K562 (cell line): ENCODE data around the gene GNAQ. TPM values are rescaled to one million over a fixed set of nuclear protein-coding genes. Genes with fewer than 3 reads are reported as not detected.
"Not testable (repeated sequence)": the region's sequence is repeated elsewhere in the genome, so short reads cannot be mapped to it uniquely, and the experiment has no call there.

Experiments used
- ATAC-seq: fragments of 200-7000 bp; cut with Tn5 transposase; 3 replicates; pipeline ENCODE4 v1.9.1; 2020; ENCODE audit warnings: moderate library complexity
- BruUV-seq: library from RNA; stranded (reverse); fragments of 400-500 nt; replicated peaks from 2 replicates; lab custom pipeline; 2021; lab: Mats Ljungman, UMichigan
- CTCF ChIA-PET: fragments of 300-600 bp; formaldehyde crosslinking; extraction: SDS; loops from one replicate; lab custom pipeline; 2021; ENCODE audit warnings: low intra/inter-chr PET ratio; lab: Yijun Ruan, JAX
- POLR2A ChIA-PET: fragments of 300-600, 350-650 bp; sonication (Branson Sonifier 250); formaldehyde crosslinking; extraction: SDS; loops from one replicate; lab custom pipeline; 2021; ENCODE audit warnings: antibody characterized with exemption, inconsistent platforms; lab: Yijun Ruan, JAX
- DNase-seq, 4 experiments: peaks; one replicate each; pipeline versions ENCODE4 v3.0.0 to v3.0.0-alpha.2; 2011 to 2018; ENCODE audit warnings: low spot score in 3 of 4, mixed read lengths in 3 of 4; ENCODE audit errors: extremely low read depth in 1 of 4
- FAIRE-seq: peaks from 2 replicates; lab custom pipeline; 2011; peaks lifted over from hg19 to GRCh38; lab: Jason Lieb, UNC
- H2AFZ ChIP-seq: 2 replicates; pipeline ENCODE4 v1.6.0; 2011; ENCODE audit warnings: low read depth, low read length, control low read depth, inconsistent platforms
- H3K27ac ChIP-seq: fragments of 200-600 bp; 3 replicates; pipeline ENCODE4 v1.8.0; 2011; ENCODE audit warnings: low read depth, mild to moderate bottlenecking, control low read depth, inconsistent platforms, low read length, moderate library complexity, mixed read lengths; ENCODE audit errors: extremely low read depth
- H3K27me3 ChIP-seq, 2 experiments: fragments of 300-600 bp in 1 of 2; 2 replicates in 1 of 2; 3 replicates in 1 of 2; pipeline versions ENCODE4 v1.6.0 to v1.8.0; 2011; ENCODE audit warnings: inconsistent platforms in 2 of 2, low read length in 2 of 2, mild to moderate bottlenecking in 1 of 2, mixed read lengths in 1 of 2, moderate library complexity in 1 of 2; ENCODE audit not compliant: control insufficient read depth in 2 of 2, insufficient read depth in 2 of 2
- H3K36me3 ChIP-seq: fragments of 300-600 bp; 3 replicates; pipeline ENCODE4 v1.8.0; 2011; ENCODE audit warnings: mild to moderate bottlenecking, low read length, inconsistent platforms; ENCODE audit not compliant: control insufficient read depth, insufficient read depth
- H3K4me1 ChIP-seq, 2 experiments: fragments of 200-600 bp in 1 of 2; replicated peaks in 1 of 2; 2 replicates in 1 of 2; 3 replicates in 1 of 2; pipeline versions ENCODE4 v1.5.1 to v1.8.0; 2011; ENCODE audit warnings: inconsistent platforms in 2 of 2, low read length in 2 of 2, mild to moderate bottlenecking in 1 of 2, mixed read lengths in 1 of 2, moderate library complexity in 1 of 2; ENCODE audit not compliant: control insufficient read depth in 2 of 2, insufficient read depth in 2 of 2
- H3K4me2 ChIP-seq: 2 replicates; pipeline ENCODE4 v1.6.1; 2011; ENCODE audit warnings: low read length, control low read depth, inconsistent platforms, mixed read lengths; ENCODE audit not compliant: insufficient read depth
- H3K4me3 ChIP-seq: fragments of 200-600 bp; sonication (generic), shearing (Covaris generic); 2 replicates; pipeline ENCODE4 v1.5.1; 2016; ENCODE audit warnings: control low read depth, inconsistent platforms
- H3K79me2 ChIP-seq: fragments of 200-600 bp; 3 replicates; pipeline ENCODE4 v1.8.0; 2011; ENCODE audit warnings: low read length, inconsistent platforms; ENCODE audit not compliant: control insufficient read depth, insufficient read depth
- H3K9ac ChIP-seq, 2 experiments: 2 replicates each; pipeline versions ENCODE4 v1.6.0 to v1.6.1; 2011; ENCODE audit warnings: low read depth in 2 of 2, low read length in 2 of 2, control low read depth in 1 of 2, inconsistent platforms in 1 of 2, mild to moderate bottlenecking in 1 of 2, mixed read lengths in 1 of 2; ENCODE audit not compliant: insufficient read depth in 1 of 2
- H3K9me1 ChIP-seq: one replicate; pipeline ENCODE4 v1.6.0; 2011; ENCODE audit warnings: inconsistent platforms, mild to moderate bottlenecking, low read length, moderate library complexity; ENCODE audit not compliant: control insufficient read depth, insufficient read depth
- H3K9me3 ChIP-seq: replicated peaks from 2 replicates; pipeline ENCODE4 v1.5.1; 2011; ENCODE audit warnings: low read depth, low read length, inconsistent platforms; ENCODE audit not compliant: control insufficient read depth, insufficient read depth
- H4K20me1 ChIP-seq: replicated peaks from 2 replicates; pipeline ENCODE4 v1.6.1; 2011; ENCODE audit warnings: low read length, inconsistent platforms, mixed read lengths; ENCODE audit not compliant: control insufficient read depth, insufficient read depth
- BCL6 ChIP-seq: fragments of 250-450 bp; sonication (Bioruptor Pico); IDR thresholded peaks from 2 replicates; pipeline ENCODE4 v1.4.0; 2020
- CREBBP ChIP-seq: IDR thresholded peaks from one replicate; pipeline ENCODE4 v1.6.1; 2012; ENCODE audit warnings: low read depth, mild to moderate bottlenecking, control low read depth, inconsistent platforms, low read length
- FOS ChIP-seq: IDR thresholded peaks from 3 replicates; pipeline ENCODE4 v1.6.1; 2011; ENCODE audit not compliant: insufficient read length; ENCODE audit errors: extremely low read depth
- FOSL1 ChIP-seq: fragments of 200-800 bp; sonication (Bioruptor generic); conservative IDR thresholded peaks from 2 replicates; pipeline ENCODE4 v1.6.1; 2016; ENCODE audit warnings: missing genetic modification characterization, missing compliant biosample characterization
- PHTF2 ChIP-seq: fragments of 250-450 bp; sonication (Bioruptor Pico); IDR thresholded peaks from 2 replicates; pipeline ENCODE4 v1.5.0; 2021; ENCODE audit warnings: mild to moderate bottlenecking
- SIN3B ChIP-seq: fragments of 450-650 bp; IDR thresholded peaks from 2 replicates; pipeline ENCODE4 v1.6.1; 2017; ENCODE audit warnings: low read depth, mild to moderate bottlenecking, moderate library complexity
- STAG1 ChIP-seq: sonication (generic); formaldehyde crosslinking; IDR thresholded peaks from 2 replicates; pipeline ENCODE4 v1.5.0; 2020; ENCODE audit warnings: missing genetic modification reagents, borderline replicate concordance
- ZFP91 ChIP-seq: sonication (generic); formaldehyde crosslinking; IDR thresholded peaks from 2 replicates; pipeline ENCODE4 v1.8.0; 2022; ENCODE audit warnings: mild to moderate bottlenecking, missing genetic modification reagents
- ZNF444 ChIP-seq: fragments of 250-450 bp; sonication (Bioruptor Pico); IDR thresholded peaks from 2 replicates; pipeline ENCODE4 v1.4.0; 2020; ENCODE audit warnings: mild to moderate bottlenecking, moderate library complexity
- ZNF699 ChIP-seq: fragments of 250-450 bp; sonication (Bioruptor Pico); IDR thresholded peaks from 2 replicates; pipeline ENCODE4 v1.8.0; 2021; ENCODE audit warnings: mild to moderate bottlenecking, moderate library complexity; ENCODE audit not compliant: insufficient replicate concordance
- WGBS: fragments of 100-300 bp; shearing (Covaris generic); methylation state at CpG from one replicate; pipeline ENCODE4 v1.1.6; 2016; ENCODE audit warnings: low coverage, mixed read lengths; ENCODE audit not compliant: insufficient coverage; ENCODE audit errors: missing lambda C conversion rate; 5-methylcytosine and 5-hydroxymethylcytosine counted together
- in situ Hi-C: fragments of 300-500 bp; cut with MboI; formaldehyde crosslinking; loops from 4 replicates; pipeline ENCODE4 v1.15.0; 2018; ENCODE audit warnings: inconsistent platforms, mixed read lengths
- intact Hi-C: fragments of 100-400 bp; cut with micrococcal nuclease; formaldehyde crosslinking; loops from 2 replicates; pipeline ENCODE4 v1.14.2; 2022
- polyA plus RNA-seq, 8 experiments: library from polyadenylated mRNA; depleted of rRNA in 4 of 8; stranded (reverse) in 5 of 8; unstranded in 3 of 8; fragments of >200 nt; fragmentation: Nextera tagmentation in 2 of 8; fragmentation: Illumina TruSeq in 1 of 8; extraction: Ambion mirVana in 2 of 8; extraction: Trizol in 1 of 8; gene quantifications; 2 replicates each; pipeline versions ENCODE4 v1.2.1 to v1.2.3, GENCODE V29; 2011 to 2014; ENCODE audit warnings: inconsistent platforms in 1 of 8, missing spikeins in 1 of 8
- total RNA-seq, 7 experiments: library from RNA; depleted of rRNA in 6 of 7; stranded (reverse); fragments of >200 nt in 6 of 7; fragmentation: Illumina TruSeq in 2 of 7; extraction: Trizol in 2 of 7; gene quantifications; 2 replicates each; pipeline versions ENCODE4 v1.2.1 to v1.2.3, GENCODE V29; 2011 to 2021; ENCODE audit warnings: low replicate concordance in 1 of 7

Gene GNAQ
- total and polyA plus RNA-seq, 9 of the 15 experiments (the other 6 are each of a cell fraction or from before 2014, with no cell fraction given), result 4.8 to 27.9 (median 17.5) TPM

DNA sequence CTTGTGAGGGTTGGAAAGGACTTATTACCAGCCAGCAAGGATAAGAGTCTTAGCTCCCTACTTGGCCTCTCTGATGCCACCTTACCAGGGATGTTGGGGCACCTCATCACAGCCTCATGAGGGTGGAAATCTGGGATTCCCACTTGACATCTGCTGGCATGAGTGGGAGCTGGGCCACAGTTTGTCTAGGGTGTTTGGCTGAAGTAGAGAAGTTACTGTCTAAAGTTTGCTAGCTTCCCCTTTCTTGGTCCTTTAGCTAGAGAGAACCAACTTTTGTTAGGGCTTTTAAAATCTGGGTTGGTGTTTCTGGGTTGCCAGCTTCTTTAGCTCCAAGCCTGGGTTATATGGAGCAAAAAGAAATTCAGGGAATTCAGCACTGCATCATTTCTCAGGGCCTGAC is 326.0 kb downstream of the GNAQ start (continued):
- TF ChIP-seq ZFP91 (CRISPR knock-in tag), result no peak
- no peak for TF ChIP-seq BCL6
- TF ChIP-seq ZNF444 (CRISPR knock-in tag), result no peak
- no peak for TF ChIP-seq ZNF699 (CRISPR knock-in tag)
- TF ChIP-seq PHTF2 (CRISPR knock-in tag), result no peak
- TF ChIP-seq STAG1, result no peak
- no peak for TF ChIP-seq CREBBP
- TF ChIP-seq FOSL1, result no peak
- no peak for TF ChIP-seq FOS
- TF ChIP-seq SIN3B, result no peak

DNA sequence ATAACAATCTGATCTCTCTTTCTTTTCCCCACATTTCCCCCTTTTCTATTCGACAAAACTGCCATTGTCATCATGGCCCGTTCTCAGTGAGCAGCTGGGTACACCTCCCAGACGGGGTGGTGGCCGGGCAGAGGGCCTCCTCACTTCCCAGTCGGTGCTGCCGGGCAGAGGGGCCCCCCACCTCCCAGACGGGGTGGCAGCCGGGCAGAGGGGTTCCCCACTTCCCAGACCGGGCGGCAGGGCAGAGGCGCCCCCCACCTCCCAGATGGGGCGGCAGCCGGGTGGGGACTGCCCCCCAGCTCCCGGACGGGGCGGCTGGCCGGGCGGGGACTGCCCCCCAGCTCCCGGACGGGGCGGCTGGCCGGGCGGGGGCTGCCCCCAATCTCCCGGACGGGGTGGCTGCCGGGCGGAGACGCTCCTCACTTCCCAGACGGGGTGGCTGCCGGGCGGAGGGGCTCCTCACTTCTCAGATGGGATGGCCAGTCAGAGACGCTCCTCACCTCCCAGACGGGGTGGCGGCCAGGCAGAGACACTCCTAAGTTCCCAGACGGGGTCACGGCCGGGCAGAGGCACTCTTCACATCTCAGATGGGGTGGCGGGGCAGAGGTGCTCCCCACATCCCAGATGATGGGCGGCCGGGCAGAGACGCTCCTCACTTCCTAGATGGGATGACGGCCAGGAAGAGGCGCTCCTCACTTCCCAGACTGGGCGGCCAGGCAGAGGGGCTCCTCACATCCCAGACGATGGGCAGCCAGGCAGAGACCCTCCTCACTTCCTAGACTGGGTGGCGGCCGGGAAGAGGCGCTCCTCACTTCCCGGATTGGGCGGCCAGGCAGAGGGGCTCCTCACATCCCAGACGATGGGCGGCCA is 328.9 kb downstream of the GNAQ start:
- H3K27me3 ChIP-seq, H3K4me2 ChIP-seq, DNase-seq, ATAC-seq, H3K9me3 ChIP-seq, CTCF ChIA-PET, H3K27ac ChIP-seq, H2AFZ ChIP-seq, intact Hi-C loops, POLR2A ChIA-PET, H3K36me3 ChIP-seq, in situ Hi-C loops, H3K9ac ChIP-seq, FAIRE-seq, H4K20me1 ChIP-seq, H3K79me2 ChIP-seq, H3K9me1 ChIP-seq, H3K4me3 ChIP-seq, BruUV-seq: not testable (repeated sequence)
- peaks cover 0 to 12% of the 10 kb centered on the region in 2 experiments; a peak in 2 of 5 replicates for H3K4me1 ChIP-seq
- 10% methylated on average over 6 of the region's 52 CpGs for WGBS
